Ovary (tissue), 9 donors: ENCODE results near the gene ZNF358. TPM values are rescaled to one million over a fixed set of nuclear protein-coding genes. Genes with fewer than 3 reads are reported as not detected.

Experiments
- DNase-seq, 5 donors: peaks; one replicate each; pipeline ENCODE4 v3.0.0-alpha.2; 2019 to 2020
- H3K27ac ChIP-seq, 2 donors: fragments of 200-600 bp; one replicate each; pipeline versions ENCODE4 v1.5.1 to v1.8.0; 2019 to 2022
- H3K27me3 ChIP-seq: fragments of 200-600 bp; one replicate; pipeline ENCODE4 v1.8.0; 2022
- H3K36me3 ChIP-seq: fragments of 200-600 bp; sonication (generic); one replicate; pipeline ENCODE4 v1.5.1; 2019
- H3K4me1 ChIP-seq: one replicate; pipeline ENCODE4 v1.8.1; 2013; ENCODE audit warnings: mild to moderate bottlenecking, moderate library complexity; ENCODE audit not compliant: insufficient read depth
- H3K4me3 ChIP-seq: fragments of 200-600 bp; sonication (generic); one replicate; pipeline ENCODE4 v1.5.1; 2017
- H3K9me3 ChIP-seq, 2 donors: fragments of 200-600 bp in 1 of 2; sonication (generic) in 1 of 2; one replicate each; pipeline versions ENCODE4 v1.5.1 to v1.8.1; 2013 to 2019; ENCODE audit warnings: mild to moderate bottlenecking in 1 of 2, moderate library complexity in 1 of 2
- EP300 ChIP-seq: sonication (generic); formaldehyde crosslinking; IDR thresholded peaks from one replicate; pipeline ENCODE4 v1.6.1; 2017; ENCODE audit warnings: antibody characterized with exemption
- POLR2A ChIP-seq: fragments of 450-650 bp; IDR thresholded peaks from one replicate; pipeline ENCODE4 v1.6.1; 2017; ENCODE audit warnings: antibody characterized with exemption, mild to moderate bottlenecking, moderate library complexity
- WGBS, 3 donors: extraction: QIAGEN DNeasy Blood & Tissue Kit in 1 of 3; methylation state at CpG; one replicate each; pipeline versions ENCODE4 v1.1.5 to v1.1.7; 2013 to 2017; 5-methylcytosine and 5-hydroxymethylcytosine counted together
- intact Hi-C, 4 donors: fragments of 100-400 bp; cut with DNase I; formaldehyde crosslinking; loops; one replicate each; pipeline versions ENCODE4 v1.11.0 to v1.15.1; 2022 to 2023
- polyA plus RNA-seq, 2 donors: library from polyadenylated mRNA; stranded (reverse); fragments of 200-250 nt in 1 of 2; fragments of 350-450 nt in 1 of 2; fragmentation: Illumina TruSeq in 1 of 2; extraction: RNeasy Lipid Tissue Mini Kit (QIAGEN cat#74804) in 1 of 2; gene quantifications; one replicate each; pipeline ENCODE4 v1.2.3, GENCODE V29; 2013 to 2014
- small RNA-seq: library from RNA; depleted of rRNA; stranded (forward); fragments of <200 nt; gene quantifications from one replicate; pipeline ENCODE3, GENCODE V24; 2016
- total RNA-seq, 7 donors: library from RNA; depleted of rRNA in 2 of 7; stranded (reverse); fragments of >200 nt in 2 of 7; fragmentation: NEBNext Ultra II Directional in 3 of 7; extraction: Animal tissue kit (Norgen Biotek cat#: 25700) in 3 of 7; gene quantifications; one replicate each; pipeline versions ENCODE4 v1.1.0 to v1.2.4, GENCODE V29; 2016 to 2023
- TF ChIP-seq, protein P1 (sequence below), 3 donors: fragments of 450-650 bp in 2 of 3; fragments of 200-600 bp in 1 of 3; IDR thresholded peaks; one replicate each; pipeline versions ENCODE4 v1.5.1 to v1.8.0; 2016 to 2022; ENCODE audit warnings: antibody characterized with exemption in 3 of 3, mild to moderate bottlenecking in 1 of 3
- donor health status: DM: no; HTN: no; CAD: no; lungs with moderate emphysema.
- donor health status: DM: no; HTN: no; CAD: no.
- donor health status: Bipolar disorder and iron deficiency.
- donor health status: DM: yes; HTN: yes; CAD: no.
- donor health status: DM: no; HTN: no; CAD: no.
- donor health status: DM: yes; HTN: yes; CAD: no.

The ZNF358 gene
- total and polyA plus RNA-seq, 9 donors, result 9.2 to 112 (median 88.2) TPM

DNA sequence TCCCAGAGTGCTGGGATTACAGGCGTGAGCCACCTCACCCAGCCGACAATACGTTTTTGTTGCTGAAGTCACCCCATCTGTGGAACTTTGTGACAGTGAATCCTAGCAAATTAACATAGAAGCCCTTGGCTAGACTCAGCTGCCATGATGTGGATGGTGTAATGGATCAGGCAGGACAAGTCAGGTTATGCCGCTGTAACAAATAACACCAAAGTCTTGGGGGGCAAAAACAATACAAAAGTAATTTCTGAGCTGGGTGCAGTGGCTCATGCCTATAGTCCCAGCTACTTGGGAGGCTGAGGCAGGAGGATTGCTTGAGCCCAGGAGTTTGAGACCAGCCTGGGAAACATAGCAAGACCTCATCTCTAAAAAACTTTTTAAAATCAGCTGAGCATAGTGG is 49.0 kb downstream of the ZNF358 start:
- Histone ChIP-seq H3K27ac (no peak overlapping the region), H3K4me3 (no peak overlapping the region), H3K9me3 (no peaks in the 10 kb centered on the region), H3K27me3 (no peaks in the 10 kb centered on the region), H3K36me3 (no peaks in the 10 kb centered on the region), H3K4me1 (no peaks in the 10 kb centered on the region)
- TF ChIP-seq EP300, result no peak
- TF ChIP-seq, protein P1, sequence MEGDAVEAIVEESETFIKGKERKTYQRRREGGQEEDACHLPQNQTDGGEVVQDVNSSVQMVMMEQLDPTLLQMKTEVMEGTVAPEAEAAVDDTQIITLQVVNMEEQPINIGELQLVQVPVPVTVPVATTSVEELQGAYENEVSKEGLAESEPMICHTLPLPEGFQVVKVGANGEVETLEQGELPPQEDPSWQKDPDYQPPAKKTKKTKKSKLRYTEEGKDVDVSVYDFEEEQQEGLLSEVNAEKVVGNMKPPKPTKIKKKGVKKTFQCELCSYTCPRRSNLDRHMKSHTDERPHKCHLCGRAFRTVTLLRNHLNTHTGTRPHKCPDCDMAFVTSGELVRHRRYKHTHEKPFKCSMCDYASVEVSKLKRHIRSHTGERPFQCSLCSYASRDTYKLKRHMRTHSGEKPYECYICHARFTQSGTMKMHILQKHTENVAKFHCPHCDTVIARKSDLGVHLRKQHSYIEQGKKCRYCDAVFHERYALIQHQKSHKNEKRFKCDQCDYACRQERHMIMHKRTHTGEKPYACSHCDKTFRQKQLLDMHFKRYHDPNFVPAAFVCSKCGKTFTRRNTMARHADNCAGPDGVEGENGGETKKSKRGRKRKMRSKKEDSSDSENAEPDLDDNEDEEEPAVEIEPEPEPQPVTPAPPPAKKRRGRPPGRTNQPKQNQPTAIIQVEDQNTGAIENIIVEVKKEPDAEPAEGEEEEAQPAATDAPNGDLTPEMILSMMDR (IDR thresholded peaks at IDR 0.05), result no peak
- no peak for TF ChIP-seq POLR2A
- intact Hi-C loops, result loop anchor here in 2 of 4 donors (1.0 to 5.0 kb wide), 2 partner anchors 42 to 232 kb away; no protein-coding TSS in a partner anchor
- no peak for DNase-seq
- 88 to 93% (median 92%) methylated on average over 4 of the region's 4 CpGs for WGBS, 3 donors

DNA sequence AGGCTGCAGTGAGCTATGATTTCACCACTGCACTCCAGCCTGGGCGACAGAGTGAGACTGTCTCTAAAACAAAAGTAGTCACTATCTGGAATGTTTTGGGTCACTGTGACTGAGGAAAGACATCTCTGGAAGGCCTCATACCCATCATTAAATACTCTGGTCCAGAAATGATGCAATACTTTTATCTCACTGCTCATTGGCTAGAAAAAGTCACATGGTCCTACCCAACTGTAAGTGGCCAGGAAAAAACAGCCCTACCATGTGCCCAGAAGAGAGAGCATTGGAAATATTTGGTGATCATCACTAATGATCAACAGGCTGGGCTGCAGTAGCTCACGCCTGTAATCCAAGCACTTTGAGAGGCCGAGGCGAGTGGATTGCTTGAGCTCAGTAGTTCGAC is 49.4 kb downstream of the ZNF358 start:
- H3K4me3 ChIP-seq, result no peak overlapping the region
- TF ChIP-seq, protein P1 (IDR thresholded peaks at IDR 0.05), result no peak
- TF ChIP-seq POLR2A (no peak), EP300 (no peak)
- WGBS, 3 donors, result 80 to 87% (median 83%) methylated on average over 5 of the region's 5 CpGs
- intact Hi-C loops, result loop anchor here in 2 of 4 donors (1.0 to 5.0 kb wide), 2 partner anchors 42 to 232 kb away; no protein-coding TSS in a partner anchor
- no peaks in the 10 kb centered on the region for H3K9me3 ChIP-seq
- no peaks in the 10 kb centered on the region for H3K36me3 ChIP-seq
- no peak for DNase-seq
- no peak overlapping the region for H3K27ac ChIP-seq
- no peaks in the 10 kb centered on the region for H3K4me1 ChIP-seq
- H3K27me3 ChIP-seq, result no peaks in the 10 kb centered on the region

Small RNA genes lying within 50 kb of the gene (small RNA-seq; reads per million reads assigned to genes)
- gene AC008878.2, result not detected

Other genes with a start within 250 kb of the ZNF358 start
- gene INSR, start 221.7 kb upstream of the ZNF358 start, total RNA-seq, result 100 to 1,000 TPM in 4 of 7 donors, 10 to 100 TPM in 3; 77.2 to 203 (median 113) TPM
- 10 to 100 TPM; 30.2 to 42.2 TPM for gene INSR, start 221.7 kb upstream of the ZNF358 start, polyA plus RNA-seq
- 10 to 100 TPM; 16.0 to 31.6 (median 25.1) TPM for gene ARHGEF18, start 167.2 kb upstream of the ZNF358 start, total RNA-seq
- gene ARHGEF18, start 167.2 kb upstream of the ZNF358 start, polyA plus RNA-seq, result 10 to 100 TPM in 1 of 2 donors, 1 to 10 TPM in 1; 2.5 to 15.3 TPM
- 1 to 10 TPM; 2.8 to 5.1 (median 3.7) TPM for gene PEX11G, start 27.1 kb upstream of the ZNF358 start, total RNA-seq
- 1 to 10 TPM in 1 of 2 donors, under 1 TPM in 1; 0.40 to 6.0 TPM for gene PEX11G, start 27.1 kb upstream of the ZNF358 start, polyA plus RNA-seq
- 10 to 100 TPM in 6 of 7 donors, 1 to 10 TPM in 1; 9.2 to 18.9 (median 13.6) TPM for gene MCOLN1, start 6.5 kb downstream of the ZNF358 start, total RNA-seq
- gene MCOLN1, start 6.5 kb downstream of the ZNF358 start, polyA plus RNA-seq, result 10 to 100 TPM in 1 of 2 donors, 1 to 10 TPM in 1; 6.1 to 20.4 TPM
- gene PNPLA6, start 19.6 kb downstream of the ZNF358 start, total RNA-seq, result 10 to 100 TPM; 31.0 to 69.1 (median 60.1) TPM
- 10 to 100 TPM; 19.0 to 30.6 TPM for gene PNPLA6, start 19.6 kb downstream of the ZNF358 start, polyA plus RNA-seq
- gene CAMSAP3, start 79.8 kb downstream of the ZNF358 start, total RNA-seq, result 1 to 10 TPM in 4 of 7 donors, under 1 TPM in 3; 0.08 to 8.2 (median 1.9) TPM
- gene CAMSAP3, start 79.8 kb downstream of the ZNF358 start, polyA plus RNA-seq, result 1 to 10 TPM in 1 of 2 donors, under 1 TPM in 1; 0.57 to 1.4 TPM
- 10 to 100 TPM; 39.5 to 71.7 (median 50.8) TPM for gene XAB2, start 113.4 kb downstream of the ZNF358 start, total RNA-seq
- gene XAB2, start 113.4 kb downstream of the ZNF358 start, polyA plus RNA-seq, result 10 to 100 TPM in 1 of 2 donors, 1 to 10 TPM in 1; 4.2 to 63.0 TPM
- gene PET100, start 113.7 kb downstream of the ZNF358 start, total RNA-seq, result 10 to 100 TPM; 11.9 to 77.8 (median 58.3) TPM
- gene PET100, start 113.7 kb downstream of the ZNF358 start, polyA plus RNA-seq, result 10 to 100 TPM; 44.6 to 53.7 TPM
- gene PCP2, start 117.6 kb downstream of the ZNF358 start, total RNA-seq, result under 1 TPM in 2 of 7 donors, not detected in 5; 0.38 to 0.50 TPM
- gene PCP2, start 117.6 kb downstream of the ZNF358 start, polyA plus RNA-seq, result under 1 TPM in 1 of 2 donors, not detected in 1; 0.40 TPM
- gene STXBP2, start 121.0 kb downstream of the ZNF358 start, total RNA-seq, result 10 to 100 TPM in 4 of 7 donors, 1 to 10 TPM in 3; 4.9 to 35.6 (median 11.4) TPM
- 10 to 100 TPM in 1 of 2 donors, 1 to 10 TPM in 1; 8.2 to 25.0 TPM for gene STXBP2, start 121.0 kb downstream of the ZNF358 start, polyA plus RNA-seq
- under 1 TPM in 1 of 7 donors, not detected in 6; 0.52 TPM for gene RETN, start 152.9 kb downstream of the ZNF358 start, total RNA-seq
- under 1 TPM; 0.46 to 0.48 TPM for gene RETN, start 152.9 kb downstream of the ZNF358 start, polyA plus RNA-seq
- under 1 TPM in 3 of 7 donors, not detected in 4; 0.23 to 0.83 (median 0.27) TPM for gene MCEMP1, start 161.0 kb downstream of the ZNF358 start, total RNA-seq
- gene MCEMP1, start 161.0 kb downstream of the ZNF358 start, polyA plus RNA-seq, result under 1 TPM in 1 of 2 donors, not detected in 1; 0.06 TPM
- gene TRAPPC5, start 164.7 kb downstream of the ZNF358 start, total RNA-seq, result 100 to 1,000 TPM in 1 of 7 donors, 10 to 100 TPM in 6; 44.0 to 111 (median 69.3) TPM
- gene TRAPPC5, start 164.7 kb downstream of the ZNF358 start, polyA plus RNA-seq, result 10 to 100 TPM in 1 of 2 donors, under 1 TPM in 1; 0.32 to 57.2 TPM
- under 1 TPM in 1 of 7 donors, not detected in 6; 0.38 TPM for gene FCER2, start 186.0 kb downstream of the ZNF358 start, total RNA-seq
- 1 to 10 TPM in 1 of 2 donors, under 1 TPM in 1; 0.08 to 1.1 TPM for gene FCER2, start 186.0 kb downstream of the ZNF358 start, polyA plus RNA-seq
- gene CLEC4G, start 216.0 kb downstream of the ZNF358 start, total RNA-seq, result 1 to 10 TPM in 1 of 7 donors, under 1 TPM in 5, not detected in 1; 0.33 to 1.4 (median 0.46) TPM
- under 1 TPM; 0.27 to 0.71 TPM for gene CLEC4G, start 216.0 kb downstream of the ZNF358 start, polyA plus RNA-seq
- 1 to 10 TPM in 6 of 7 donors, under 1 TPM in 1; 0.48 to 3.9 (median 1.7) TPM for gene CD209, start 231.4 kb downstream of the ZNF358 start, total RNA-seq
- 10 to 100 TPM in 1 of 2 donors, under 1 TPM in 1; 0.85 to 26.1 TPM for gene CD209, start 231.4 kb downstream of the ZNF358 start, polyA plus RNA-seq
- 10 to 100 TPM in 1 of 7 donors, 1 to 10 TPM in 5, under 1 TPM in 1; 0.65 to 19.8 (median 2.9) TPM for gene CLEC4M, start 247.1 kb downstream of the ZNF358 start, total RNA-seq
- 1 to 10 TPM; 3.6 to 7.2 TPM for gene CLEC4M, start 247.1 kb downstream of the ZNF358 start, polyA plus RNA-seq